Chondrocyte (in vitro differentiated cells): ENCODE results near the gene TSC22D3. TPM values are rescaled to one million over a fixed set of nuclear protein-coding genes. Genes with fewer than 3 reads are reported as not detected.

Source experiments
- DNase-seq: peaks from one replicate; pipeline ENCODE4 v3.0.0; 2021; ENCODE audit warnings: mixed read lengths, low spot score
- H3K27ac Mint-ChIP-seq: one replicate; pipeline ENCODE4 v1.8.0; 2021; ENCODE audit warnings: mild to moderate bottlenecking, moderate library complexity, mixed read lengths; ENCODE audit not compliant: unreplicated experiment
- H3K27me3 Mint-ChIP-seq: 2 replicates; pipeline ENCODE4 v1.8.0; 2021; ENCODE audit warnings: low read depth, mixed read lengths
- H3K36me3 Mint-ChIP-seq: 2 replicates; pipeline ENCODE4 v1.8.0; 2021; ENCODE audit warnings: low read depth, mixed read lengths
- H3K4me1 Mint-ChIP-seq: 2 replicates; pipeline ENCODE4 v1.8.0; 2021; ENCODE audit warnings: low read depth, mild to moderate bottlenecking, mixed read lengths
- H3K4me3 Mint-ChIP-seq: one replicate; pipeline ENCODE4 v1.8.0; 2021; ENCODE audit warnings: mild to moderate bottlenecking, moderate library complexity, mixed read lengths; ENCODE audit not compliant: unreplicated experiment
- H3K9me3 Mint-ChIP-seq: 2 replicates; pipeline ENCODE4 v1.8.0; 2021; ENCODE audit warnings: low read depth, mixed read lengths
- total RNA-seq: library from RNA; stranded (reverse); gene quantifications from 3 replicates; pipeline ENCODE4 v1.2.1, GENCODE V29; 2021
- TF ChIP-seq, protein P1 (sequence below): fragments of 200-600 bp; sonication (generic); IDR thresholded peaks from 2 replicates; pipeline ENCODE4 v1.5.0; 2021; ENCODE audit warnings: antibody characterized with exemption, mild to moderate bottlenecking, moderate library complexity

Gene TSC22D3
- total RNA-seq, 1 donor from 2014 or later: 191 TPM

DNA sequence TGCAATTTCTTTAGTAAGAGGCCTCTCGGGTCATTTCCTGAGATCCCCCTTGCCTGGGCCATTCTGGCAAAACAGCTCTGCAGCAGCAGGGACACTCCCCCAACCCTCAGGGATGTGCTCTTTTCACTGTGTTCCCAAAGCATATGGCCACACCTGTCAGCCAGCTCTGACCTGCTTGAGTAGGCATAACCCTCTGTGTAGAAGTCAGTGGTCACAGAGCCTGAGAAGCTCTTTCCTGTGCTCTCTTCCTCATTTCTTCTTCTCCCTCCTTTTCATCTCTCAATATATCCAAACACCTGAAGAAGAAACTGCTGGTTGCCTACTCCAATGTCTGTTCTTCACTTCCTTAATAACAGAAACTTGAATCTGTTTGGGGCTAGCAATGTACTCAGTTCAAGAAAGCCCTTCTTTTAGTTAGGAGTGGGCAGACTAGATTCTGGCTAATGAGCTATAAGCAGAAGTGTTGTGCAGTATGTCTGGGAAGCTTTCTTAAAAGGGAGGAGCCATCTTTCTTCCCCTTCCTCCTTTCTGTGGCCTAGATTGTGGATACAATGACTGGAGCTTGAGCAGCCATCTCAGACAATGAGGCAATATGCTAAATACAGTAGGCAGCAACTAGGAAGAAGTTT is 74.0 kb downstream of the TSC22D3 start:
- TF ChIP-seq, protein P1, sequence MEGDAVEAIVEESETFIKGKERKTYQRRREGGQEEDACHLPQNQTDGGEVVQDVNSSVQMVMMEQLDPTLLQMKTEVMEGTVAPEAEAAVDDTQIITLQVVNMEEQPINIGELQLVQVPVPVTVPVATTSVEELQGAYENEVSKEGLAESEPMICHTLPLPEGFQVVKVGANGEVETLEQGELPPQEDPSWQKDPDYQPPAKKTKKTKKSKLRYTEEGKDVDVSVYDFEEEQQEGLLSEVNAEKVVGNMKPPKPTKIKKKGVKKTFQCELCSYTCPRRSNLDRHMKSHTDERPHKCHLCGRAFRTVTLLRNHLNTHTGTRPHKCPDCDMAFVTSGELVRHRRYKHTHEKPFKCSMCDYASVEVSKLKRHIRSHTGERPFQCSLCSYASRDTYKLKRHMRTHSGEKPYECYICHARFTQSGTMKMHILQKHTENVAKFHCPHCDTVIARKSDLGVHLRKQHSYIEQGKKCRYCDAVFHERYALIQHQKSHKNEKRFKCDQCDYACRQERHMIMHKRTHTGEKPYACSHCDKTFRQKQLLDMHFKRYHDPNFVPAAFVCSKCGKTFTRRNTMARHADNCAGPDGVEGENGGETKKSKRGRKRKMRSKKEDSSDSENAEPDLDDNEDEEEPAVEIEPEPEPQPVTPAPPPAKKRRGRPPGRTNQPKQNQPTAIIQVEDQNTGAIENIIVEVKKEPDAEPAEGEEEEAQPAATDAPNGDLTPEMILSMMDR: no peak
- Mint-ChIP-seq H3K36me3 (no peaks in the 10 kb centered on the region), H3K9me3 (peaks cover 3% of the 10 kb centered on the region), H3K4me3 (no peak overlapping the region), H3K27ac (no peak overlapping the region), H3K4me1 (peaks cover 12% of the 10 kb centered on the region), H3K27me3 (no peaks in the 10 kb centered on the region)
- DNase-seq: no peak

DNA sequence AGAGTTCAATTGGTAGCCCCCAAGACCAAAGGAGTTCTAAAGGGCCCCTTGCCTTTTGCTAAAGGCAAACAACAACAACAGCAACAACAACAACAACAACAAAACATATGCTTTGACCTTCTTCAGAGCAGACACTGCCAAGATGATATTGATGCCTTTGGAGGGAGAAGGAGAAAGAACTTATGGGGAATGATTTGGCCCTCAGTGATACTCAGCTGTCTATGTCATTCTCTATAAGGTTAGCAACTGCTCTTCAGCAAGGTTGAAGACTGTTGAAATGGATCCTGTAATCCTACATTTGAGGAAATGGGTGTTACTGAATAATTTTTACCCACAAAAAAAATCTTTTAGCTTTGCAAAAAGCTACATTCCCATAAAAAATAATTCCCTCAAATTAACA is 74.8 kb downstream of the TSC22D3 start:
- H3K27me3 Mint-ChIP-seq: no peaks in the 10 kb centered on the region
- no peak for DNase-seq
- TF ChIP-seq, protein P1: no peak
- no peak overlapping the region for H3K27ac Mint-ChIP-seq
- H3K36me3 Mint-ChIP-seq: no peaks in the 10 kb centered on the region
- H3K9me3 Mint-ChIP-seq: peaks cover 6% of the 10 kb centered on the region
- H3K4me1 Mint-ChIP-seq: peaks cover 12% of the 10 kb centered on the region
- no peak overlapping the region for H3K4me3 Mint-ChIP-seq

DNA sequence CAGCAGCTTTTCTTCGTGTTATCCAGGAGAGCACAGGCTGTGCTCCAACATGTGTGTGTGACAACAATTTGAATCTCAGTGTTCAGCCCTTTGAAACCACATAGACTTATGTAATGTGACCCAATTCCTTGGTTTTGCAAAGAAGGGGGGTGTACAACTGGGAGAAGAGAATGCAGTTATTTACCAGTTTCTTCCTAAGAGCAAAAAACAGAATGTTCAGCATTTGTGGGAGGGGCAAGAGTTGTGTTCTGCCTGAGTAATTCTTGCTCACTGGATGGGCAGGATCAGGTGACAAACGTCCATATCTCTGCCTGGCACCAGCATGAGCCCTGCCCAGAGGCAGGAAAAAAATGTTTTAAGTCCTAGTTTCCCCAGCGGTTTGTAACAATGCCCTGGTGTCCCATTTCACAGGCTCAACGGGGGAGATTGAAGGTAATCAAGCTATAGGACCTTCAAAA is 75.2 kb downstream of the TSC22D3 start:
- Mint-ChIP-seq H3K4me1 (peaks cover 12% of the 10 kb centered on the region), H3K27ac (no peak overlapping the region), H3K9me3 (peaks cover 6% of the 10 kb centered on the region), H3K36me3 (no peaks in the 10 kb centered on the region), H3K27me3 (peaks cover under 1% of the 10 kb centered on the region), H3K4me3 (no peak overlapping the region)
- TF ChIP-seq, protein P1: no peak
- DNase-seq: no peak

DNA sequence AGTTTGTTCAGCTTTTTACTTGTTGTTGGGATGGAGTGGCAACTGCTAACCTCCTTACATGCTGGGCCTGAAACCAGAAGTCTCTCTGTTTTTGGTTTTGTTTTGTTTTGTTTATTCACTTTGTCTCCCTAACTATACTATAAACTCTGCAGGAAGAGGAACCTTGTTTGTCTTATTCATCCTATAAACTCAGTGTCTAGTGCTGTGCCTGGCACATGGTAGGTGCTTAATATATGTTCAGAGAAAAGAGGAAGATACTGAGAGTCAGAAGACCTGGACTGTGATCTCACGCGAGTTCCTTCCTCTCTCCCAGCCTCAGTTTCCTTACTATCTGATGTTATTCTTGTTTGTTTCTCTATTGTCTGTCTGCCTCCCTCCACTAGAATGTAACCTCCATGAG is 76.0 kb downstream of the TSC22D3 start:
- Mint-ChIP-seq H3K9me3 (peaks cover 6% of the 10 kb centered on the region), H3K27ac (no peak overlapping the region), H3K4me3 (no peak overlapping the region), H3K36me3 (no peaks in the 10 kb centered on the region), H3K27me3 (peaks cover 1% of the 10 kb centered on the region), H3K4me1 (peaks cover 12% of the 10 kb centered on the region)
- TF ChIP-seq, protein P1: no peak
- DNase-seq: no peak

DNA sequence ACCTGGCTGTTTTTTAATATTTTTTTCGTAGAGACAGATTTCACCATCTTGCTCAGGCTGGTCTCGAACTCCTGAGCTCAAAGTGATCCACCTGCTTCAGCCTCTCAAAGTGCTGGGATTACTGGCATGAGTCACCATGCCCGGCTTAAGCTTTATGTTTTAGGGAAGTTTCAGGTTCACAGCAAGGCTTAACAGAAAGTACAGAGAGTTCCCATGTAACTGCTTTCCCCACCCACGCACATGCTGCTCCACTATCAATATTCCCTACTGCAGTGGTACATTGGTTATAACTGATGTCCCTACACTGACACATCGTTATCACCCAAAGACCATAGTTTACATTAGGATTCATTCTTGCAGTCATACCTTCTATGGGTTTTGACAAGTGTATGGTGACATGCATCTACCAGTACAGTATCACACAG is 84.6 kb downstream of the TSC22D3 start:
- no peaks in the 10 kb centered on the region for H3K9me3 Mint-ChIP-seq
- DNase-seq: no peak
- H3K36me3 Mint-ChIP-seq: no peaks in the 10 kb centered on the region
- peaks cover 3% of the 10 kb centered on the region for H3K27me3 Mint-ChIP-seq
- no peak overlapping the region for H3K4me3 Mint-ChIP-seq
- TF ChIP-seq, protein P1: no peak
- no peak overlapping the region for H3K27ac Mint-ChIP-seq
- peaks cover 14% of the 10 kb centered on the region for H3K4me1 Mint-ChIP-seq
